Loucy (cell line): Measurements from ENCODE around the gene LHX6.

Experiments
- H2AFZ ChIP-seq: fragments of 200-600 bp; sonication (generic); 2 replicates; pipeline ENCODE4 v1.6.0; 2016; ENCODE audit warnings: antibody characterized with exemption, mild to moderate bottlenecking, low read length, moderate library complexity
- H3F3A ChIP-seq: fragments of 200-600 bp; 2 replicates; pipeline ENCODE4 v1.6.0; 2016; ENCODE audit warnings: antibody characterized with exemption, low read depth, mild to moderate bottlenecking
- H3K27me3 ChIP-seq: fragments of 200-600 bp; sonication (generic); 2 replicates; pipeline ENCODE4 v1.6.1; 2014; ENCODE audit warnings: low read length, mild to moderate bottlenecking; ENCODE audit not compliant: insufficient read depth, poor library complexity, severe bottlenecking
- H3K36me3 ChIP-seq: fragments of 200-600 bp; sonication (generic); 2 replicates; pipeline ENCODE4 v1.6.1; 2016; ENCODE audit warnings: low read length; ENCODE audit not compliant: insufficient read depth
- H3K4me1 ChIP-seq: fragments of 200-600 bp; sonication (generic); 2 replicates; pipeline ENCODE4 v1.5.1; 2014; ENCODE audit warnings: low read length, mild to moderate bottlenecking; ENCODE audit not compliant: insufficient read depth, poor library complexity, severe bottlenecking
- H3K4me2 ChIP-seq: fragments of 200-600 bp; sonication (generic); 2 replicates; pipeline ENCODE4 v1.6.0; 2014; ENCODE audit warnings: antibody characterized with exemption, low read length, low read depth, mild to moderate bottlenecking; ENCODE audit not compliant: poor library complexity, severe bottlenecking
- H3K4me3 ChIP-seq: fragments of 200-600 bp; sonication (generic); 2 replicates; pipeline ENCODE4 v1.5.1; 2014; ENCODE audit warnings: low read length, mild to moderate bottlenecking, mixed read lengths; ENCODE audit not compliant: poor library complexity, severe bottlenecking
- H3K79me2 ChIP-seq: fragments of 200-600 bp; sonication (generic); 2 replicates; pipeline ENCODE4 v1.6.1; 2014; ENCODE audit warnings: low read length; ENCODE audit not compliant: insufficient read depth
- H3K9ac ChIP-seq: fragments of 200-600 bp; sonication (generic); 2 replicates; pipeline ENCODE4 v1.6.0; 2014; ENCODE audit warnings: mild to moderate bottlenecking, low read depth, low read length, moderate library complexity; ENCODE audit not compliant: poor library complexity, severe bottlenecking
- H3K9me2 ChIP-seq: fragments of 200-600 bp; sonication (generic); replicated peaks from 2 replicates; pipeline ENCODE4 v1.6.1; 2016; ENCODE audit warnings: low read depth, low read length, mixed read lengths
- H3K9me3 ChIP-seq: fragments of 200-600 bp; sonication (generic); 2 replicates; pipeline ENCODE4 v1.6.1; 2014; ENCODE audit warnings: mild to moderate bottlenecking, antibody characterized with exemption, low read length, low read depth; ENCODE audit not compliant: insufficient read depth
- H4K20me1 ChIP-seq: fragments of 200-600 bp; sonication (generic); 2 replicates; pipeline ENCODE4 v1.6.0; 2014; ENCODE audit warnings: antibody characterized with exemption, low read length, mild to moderate bottlenecking; ENCODE audit not compliant: insufficient read depth, poor library complexity, severe bottlenecking
- CTCF ChIP-seq: fragments of 200-600 bp; sonication (generic); conservative IDR thresholded peaks from 2 replicates; pipeline ENCODE4 v1.5.1; 2014; ENCODE audit warnings: mild to moderate bottlenecking, antibody characterized with exemption, low read length
- EZH2phosphoT487 ChIP-seq: fragments of 200-600 bp; IDR thresholded peaks from 2 replicates; pipeline ENCODE4 v1.6.1; 2018; ENCODE audit warnings: antibody characterized with exemption, mild to moderate bottlenecking, moderate library complexity, borderline replicate concordance

The LHX6 gene

GRCh38 chr9:122158202-122158601, 70.6 kb downstream of the LHX6 start:
- no peak overlapping the region for H2AFZ ChIP-seq
- H3K9me2 ChIP-seq = no peaks in the 10 kb centered on the region
- peaks cover 11% of the 10 kb centered on the region for H4K20me1 ChIP-seq
- TF ChIP-seq EZH2phosphoT487 (no peak), CTCF (peak; percentile 84)
- peak overlapping the region; percentile 80 for H3K4me2 ChIP-seq
- H3K4me1 ChIP-seq = peaks cover 31% of the 10 kb centered on the region
- peaks cover 39% of the 10 kb centered on the region for H3K79me2 ChIP-seq
- H3K4me3 ChIP-seq = peak overlapping the region; percentile 84
- no peaks in the 10 kb centered on the region for H3F3A ChIP-seq
- 0 out of 2 replicates have a peak, but pooled peaks cover 5% of the 10 kb centered on the region for H3K9me3 ChIP-seq
- no peaks in the 10 kb centered on the region for H3K27me3 ChIP-seq
- H3K36me3 ChIP-seq = no peaks in the 10 kb centered on the region
- no peak overlapping the region for H3K9ac ChIP-seq

- Histone ChIP-seq H3K9me2 (no peaks in the 10 kb centered on the region), H3F3A (no peaks in the 10 kb centered on the region), H3K79me2 (peaks cover 54% of the 10 kb centered on the region), H2AFZ (no peak overlapping the region), H3K9ac (no peak overlapping the region), H4K20me1 (peaks cover 11% of the 10 kb centered on the region), H3K9me3 (no peaks in the 10 kb centered on the region), H3K4me2 (peak overlapping the region; percentile 47), H3K4me3 (peak overlapping the region; percentile 2), H3K4me1 (peaks cover 31% of the 10 kb centered on the region), H3K36me3 (no peaks in the 10 kb centered on the region), H3K27me3 (no peaks in the 10 kb centered on the region)
- TF ChIP-seq CTCF = no peak
- no peak for TF ChIP-seq EZH2phosphoT487
These were observed 73.0 kb downstream of the LHX6 start for GRCh38 chr9:122155796-122156195.
